Activated CD8-positive, alpha-beta memory T cell treated with anti-CD3 and anti-CD28 coated beads for 24 hours (primary cell): ENCODE measurements around the gene KCNIP3.

Experiments
- DNase-seq: peaks from one replicate; pipeline ENCODE4 v3.0.0-alpha.2; 2020

Gene KCNIP3

GRCh38 chr2:95330794-95331338, 33.7 kb downstream of the KCNIP3 start:
- no peak for DNase-seq

- no peak for DNase-seq
Measured at GRCh38 chr2:95331606-95332005, 34.5 kb downstream of the KCNIP3 start.

GRCh38 chr2:95332036-95332435, 34.9 kb downstream of the KCNIP3 start:
- DNase-seq: no peak

- no peak for DNase-seq
Measured at GRCh38 chr2:95333056-95333455, 35.9 kb downstream of the KCNIP3 start.

GRCh38 chr2:95333888-95334338, 36.8 kb downstream of the KCNIP3 start:
- no peak for DNase-seq

- DNase-seq: no peak
Measured at GRCh38 chr2:95334916-95335641, 37.9 kb downstream of the KCNIP3 start.

- DNase-seq: no peak
Measured at GRCh38 chr2:95336406-95336805, 39.3 kb downstream of the KCNIP3 start.

GRCh38 chr2:95337829-95338228, 40.7 kb downstream of the KCNIP3 start:
- no peak for DNase-seq

- no peak for DNase-seq
Measured at GRCh38 chr2:95342556-95343320, 45.6 kb downstream of the KCNIP3 start.

- no peak for DNase-seq
Measured at GRCh38 chr2:95343429-95344214, 46.5 kb downstream of the KCNIP3 start.

GRCh38 chr2:95344215-95344583, 47.1 kb downstream of the KCNIP3 start:
- DNase-seq: no peak

- DNase-seq: no peak
Measured at GRCh38 chr2:95344656-95345055, 47.5 kb downstream of the KCNIP3 start.

GRCh38 chr2:95345081-95345562, 48.0 kb downstream of the KCNIP3 start:
- no peak for DNase-seq

GRCh38 chr2:95345563-95346230, 48.5 kb downstream of the KCNIP3 start:
- DNase-seq: peak; percentile 89

GRCh38 chr2:95346231-95346737, 49.1 kb downstream of the KCNIP3 start:
- DNase-seq: no peak

- peak; percentile 59 for DNase-seq
Measured at GRCh38 chr2:95346738-95347671, 49.9 kb downstream of the KCNIP3 start.

- DNase-seq: peak; percentile 52
Measured at GRCh38 chr2:95347681-95348608, 50.8 kb downstream of the KCNIP3 start.

GRCh38 chr2:95348609-95349567, 51.7 kb downstream of the KCNIP3 start:
- peak; percentile 47 for DNase-seq
